K562 (cell line): ENCODE measurements around the gene NET1. TPM values are rescaled to one million over a fixed set of nuclear protein-coding genes. Genes with fewer than 3 reads are reported as not detected.

Source experiments
- BMI1 ChIP-seq: fragments of 150-350 bp; IDR thresholded peaks from 2 replicates; pipeline ENCODE4 v1.6.1; 2014; ENCODE audit warnings: low read length
- CBX1 ChIP-seq: sonication (generic); IDR thresholded peaks from 2 replicates; pipeline ENCODE4 v1.6.1; 2016; ENCODE audit warnings: antibody characterized with exemption, low read depth, mild to moderate bottlenecking
- CBX2 ChIP-seq: fragments of 200-600 bp; sonication (generic); IDR thresholded peaks from one replicate; pipeline ENCODE4 v1.6.1; 2012; ENCODE audit warnings: mild to moderate bottlenecking, low read length, inconsistent platforms; ENCODE audit not compliant: insufficient read depth, poor library complexity, severe bottlenecking
- E2F5 ChIP-seq: sonication (generic); formaldehyde crosslinking; IDR thresholded peaks from 2 replicates; pipeline ENCODE4 v1.8.0; 2022; ENCODE audit warnings: mild to moderate bottlenecking, missing genetic modification reagents
- E2F6 ChIP-seq, 2 experiments: IDR thresholded peaks; 2 replicates each; pipeline ENCODE4 v1.6.1; 2011; ENCODE audit warnings: borderline replicate concordance in 1 of 2, control low read depth in 1 of 2, low read depth in 1 of 2, low read length in 1 of 2, mild to moderate bottlenecking in 1 of 2, mixed read lengths in 1 of 2, moderate library complexity in 1 of 2; ENCODE audit not compliant: insufficient read depth in 1 of 2, insufficient read length in 1 of 2, poor library complexity in 1 of 2, severe bottlenecking in 1 of 2; ENCODE audit errors: extremely low read depth in 1 of 2
- E4F1 ChIP-seq: fragments of 250-450 bp; sonication (Bioruptor Pico); IDR thresholded peaks from 2 replicates; pipeline ENCODE4 v1.5.0; 2021; ENCODE audit warnings: mild to moderate bottlenecking, borderline replicate concordance
- ELK1 ChIP-seq: sonication (generic); formaldehyde crosslinking; IDR thresholded peaks from 2 replicates; pipeline ENCODE4 v1.8.1; 2022; ENCODE audit warnings: missing genetic modification reagents
- HMGXB4 ChIP-seq: sonication (generic); formaldehyde crosslinking; IDR thresholded peaks from 2 replicates; pipeline ENCODE4 v1.8.1; 2023; ENCODE audit warnings: mild to moderate bottlenecking, missing genetic modification reagents
- PML ChIP-seq: IDR thresholded peaks from 2 replicates; pipeline ENCODE4 v1.6.1; 2012; ENCODE audit warnings: low read length, inconsistent platforms
- RHOXF2B ChIP-seq: fragments of 250-450 bp; sonication (Bioruptor Pico); conservative IDR thresholded peaks from 2 replicates; pipeline ENCODE4 v1.5.1; 2021
- SRSF7 ChIP-seq: fragments of 200-400 bp; formaldehyde crosslinking; optimal IDR thresholded peaks from 2 replicates; pipeline ENCODE3; 2017; ENCODE audit warnings: mild to moderate bottlenecking, low read depth, low read length
- VEZF1 ChIP-seq: fragments of 200-800 bp; sonication (Bioruptor generic); IDR thresholded peaks from 2 replicates; pipeline ENCODE4 v1.6.1; 2017; ENCODE audit warnings: missing genetic modification characterization, missing compliant biosample characterization
- YBX1 ChIP-seq: fragments of 450-650 bp; IDR thresholded peaks from 2 replicates; pipeline ENCODE4 v1.7.1; 2016; ENCODE audit warnings: mild to moderate bottlenecking
- ZBTB9 ChIP-seq: fragments of 450-650 bp; formaldehyde crosslinking; IDR thresholded peaks from 2 replicates; pipeline ENCODE4 v1.4.0; 2020; ENCODE audit warnings: mild to moderate bottlenecking, moderate library complexity
- ZNF23 ChIP-seq: fragments of 250-450 bp; sonication (Bioruptor Pico); IDR thresholded peaks from 2 replicates; pipeline ENCODE4 v1.4.0; 2020; ENCODE audit warnings: mild to moderate bottlenecking
- polyA plus RNA-seq, 8 experiments: library from polyadenylated mRNA; depleted of rRNA in 4 of 8; stranded (reverse) in 5 of 8; unstranded in 3 of 8; fragments of >200 nt; fragmentation: Nextera tagmentation in 2 of 8; fragmentation: Illumina TruSeq in 1 of 8; extraction: Ambion mirVana in 2 of 8; extraction: Trizol in 1 of 8; gene quantifications; 2 replicates each; pipeline versions ENCODE4 v1.2.1 to v1.2.3, GENCODE V29; 2011 to 2014; ENCODE audit warnings: inconsistent platforms in 1 of 8, missing spikeins in 1 of 8
- total RNA-seq, 7 experiments: library from RNA; depleted of rRNA in 6 of 7; stranded (reverse); fragments of >200 nt in 6 of 7; fragmentation: Illumina TruSeq in 2 of 7; extraction: Trizol in 2 of 7; gene quantifications; 2 replicates each; pipeline versions ENCODE4 v1.2.1 to v1.2.3, GENCODE V29; 2011 to 2021; ENCODE audit warnings: low replicate concordance in 1 of 7

Gene NET1
- total and polyA plus RNA-seq, 9 of the 15 experiments (the other 6 are each of a cell fraction or from before 2014, with no cell fraction given): 47.4 to 258 (median 106) TPM

- TF ChIP-seq HMGXB4 (CRISPR knock-in tag) (no peak), ELK1 (no peak), E2F6 (IDR thresholded peaks at IDR 0.05; ENCODE audit: borderline replicate concordance in 1 of 2, extremely low read depth in 1 of 2, insufficient read depth in 1 of 2, insufficient read length in 1 of 2, low read depth in 1 of 2, low read length in 1 of 2, poor library complexity in 1 of 2, severe bottlenecking in 1 of 2) (peak in 1 of 2 experiments; percentile 38), YBX1 (no peak), RHOXF2B (CRISPR knock-in tag) (no peak), VEZF1 (CRISPR knock-in tag) (peak; percentile 24), CBX1 (no peak), BMI1 (no peak), ZNF23 (CRISPR knock-in tag) (0 out of 2 replicates have a peak, but pooled peaks have one; percentile 3), SRSF7 (no peak), CBX2 (no peak), E4F1 (CRISPR knock-in tag) (peak; percentile 64; the same call in 1 of the 2 replicates), E2F5 (CRISPR knock-in tag) (no peak), ZBTB9 (CRISPR knock-in tag) (no peak), PML (peak; percentile 69; the same call in 1 of the 2 replicates)
These were observed 49.8 kb downstream of the NET1 start (continued) for GRCh38 chr10:5461914-5462840.
